Measurements from ENCODE around the gene IL1RAP. TPM values are rescaled to one million over a fixed set of nuclear protein-coding genes. Genes with fewer than 3 reads are reported as not detected.

The IL1RAP gene
- total RNA-seq, 2 experiments from 2014 or later, result 13.7 to 14.7 TPM

DNA sequence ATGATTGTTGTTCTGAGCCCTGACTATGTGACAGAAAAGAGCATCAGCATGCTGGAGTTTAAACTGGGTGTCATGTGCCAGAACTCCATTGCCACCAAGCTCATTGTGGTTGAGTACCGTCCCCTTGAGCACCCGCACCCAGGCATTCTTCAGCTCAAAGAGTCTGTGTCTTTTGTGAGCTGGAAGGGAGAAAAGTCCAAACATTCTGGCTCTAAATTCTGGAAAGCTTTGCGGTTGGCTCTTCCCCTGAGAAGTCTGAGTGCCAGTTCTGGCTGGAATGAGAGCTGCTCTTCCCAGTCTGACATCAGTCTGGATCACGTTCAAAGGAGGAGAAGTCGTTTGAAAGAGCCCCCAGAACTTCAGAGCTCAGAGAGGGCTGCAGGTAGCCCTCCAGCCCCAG lies 142.0 kb downstream of the IL1RAP start:
- no peak for ATAC-seq (ENCODE audit: poor library complexity)
- CTCF ChIA-PET, result no interaction called here
- no peak overlapping the region for H3K27ac ChIP-seq (ENCODE audit: low read depth in 1 of 2, low read length in 2 of 2)

DNA sequence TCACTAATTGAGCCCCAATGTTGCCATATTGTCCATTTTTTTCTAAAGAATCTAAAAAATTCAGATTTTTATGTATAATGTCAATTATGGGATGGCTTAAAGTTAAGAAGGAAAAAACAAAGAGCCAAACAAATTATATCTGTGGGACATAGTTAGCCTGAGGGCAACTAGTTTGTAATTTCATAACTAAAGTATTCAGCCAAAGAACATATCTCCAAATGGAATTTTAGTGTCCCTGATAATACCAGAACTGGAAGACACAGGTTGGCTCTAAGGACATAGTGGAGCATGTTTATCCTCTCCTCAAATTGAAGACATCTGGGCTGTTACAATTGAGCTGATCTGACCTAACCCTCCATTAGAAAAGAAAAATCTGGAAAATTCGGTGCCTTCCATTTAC lies 144.2 kb downstream of the IL1RAP start:
- Mint-ChIP-seq H3K9me3 (no peaks in the 10 kb centered on the region), H3K4me1 (ENCODE audit: low read depth) (no peaks in the 10 kb centered on the region), H3K4me3 (no peak overlapping the region), H3K36me3 (ENCODE audit: low read depth) (no peaks in the 10 kb centered on the region), H3K27me3 (peaks cover 6% of the 10 kb centered on the region), H3K27ac (no peak overlapping the region)
- TF ChIP-seq CTCF (IDR thresholded peaks at IDR 0.05), result no peak
- no peak for ATAC-seq (ENCODE audit: poor library complexity)
- POLR2A ChIA-PET, result no interaction called here
- no peak overlapping the region for H3K4me3 ChIP-seq (ENCODE audit: low read length)
- H3K36me3 ChIP-seq (ENCODE audit: insufficient read depth, low read length), result no peaks in the 10 kb centered on the region
- intact Hi-C loops (cut with DNase I, micrococcal nuclease), result no loop called here
- no peak overlapping the region for H3K27ac ChIP-seq (ENCODE audit: low read depth in 1 of 2, low read length in 2 of 2)
- no peaks in the 10 kb centered on the region for H3K4me1 ChIP-seq (ENCODE audit: insufficient read depth, low read length)
- CTCF ChIA-PET, result no interaction called here
- no peak for DNase-seq
- no peaks in the 10 kb centered on the region for H3K27me3 ChIP-seq (ENCODE audit: control insufficient read depth in 1 of 2, insufficient read depth in 2 of 2, low read length in 2 of 2)
- H3K9me3 ChIP-seq (ENCODE audit: control insufficient read depth in 1 of 2, insufficient read depth in 1 of 2, low read length in 2 of 2), result no peaks in the 10 kb centered on the region

More for the DNA sequence above, 142.0 kb downstream of the IL1RAP start:
- Mint-ChIP-seq H3K36me3 (ENCODE audit: low read depth) (no peaks in the 10 kb centered on the region), H3K4me3 (no peak overlapping the region), H3K4me1 (ENCODE audit: low read depth) (no peaks in the 10 kb centered on the region), H3K27ac (no peak overlapping the region), H3K27me3 (peaks cover 6% of the 10 kb centered on the region), H3K9me3 (no peaks in the 10 kb centered on the region)
- Histone ChIP-seq H3K27me3 (ENCODE audit: control insufficient read depth in 1 of 2, insufficient read depth in 2 of 2, low read length in 2 of 2) (no peaks in the 10 kb centered on the region), H3K4me1 (ENCODE audit: insufficient read depth, low read length) (no peaks in the 10 kb centered on the region), H3K4me3 (ENCODE audit: low read length) (no peak overlapping the region), H3K9me3 (ENCODE audit: control insufficient read depth in 1 of 2, insufficient read depth in 1 of 2, low read length in 2 of 2) (no peaks in the 10 kb centered on the region), H3K36me3 (ENCODE audit: insufficient read depth, low read length) (no peaks in the 10 kb centered on the region)
- intact Hi-C loops (cut with DNase I, micrococcal nuclease), result no loop called here
- no peak for DNase-seq
- TF ChIP-seq CTCF (IDR thresholded peaks at IDR 0.05), result no peak
- POLR2A ChIA-PET, result no interaction called here

- Mint-ChIP-seq H3K4me3 (no peak overlapping the region), H3K27me3 (no peaks in the 10 kb centered on the region), H3K9me3 (no peaks in the 10 kb centered on the region), H3K27ac (no peak overlapping the region), H3K4me1 (ENCODE audit: low read depth) (no peaks in the 10 kb centered on the region), H3K36me3 (ENCODE audit: low read depth) (no peaks in the 10 kb centered on the region)
- Histone ChIP-seq H3K27me3 (ENCODE audit: control insufficient read depth in 1 of 2, insufficient read depth in 2 of 2, low read length in 2 of 2) (no peaks in the 10 kb centered on the region), H3K4me3 (ENCODE audit: low read length) (no peak overlapping the region), H3K9me3 (ENCODE audit: control insufficient read depth in 1 of 2, insufficient read depth in 1 of 2, low read length in 2 of 2) (no peaks in the 10 kb centered on the region), H3K27ac (ENCODE audit: low read depth in 1 of 2, low read length in 2 of 2) (no peak overlapping the region), H3K4me1 (ENCODE audit: insufficient read depth, low read length) (no peaks in the 10 kb centered on the region), H3K36me3 (ENCODE audit: insufficient read depth, low read length) (no peaks in the 10 kb centered on the region)
- TF ChIP-seq CTCF (IDR thresholded peaks at IDR 0.05), result no peak
- ATAC-seq (ENCODE audit: poor library complexity), result no peak
- no peak for DNase-seq
- intact Hi-C loops (cut with DNase I, micrococcal nuclease), result no loop called here
- ChIA-PET POLR2A (no interaction called here), CTCF (no interaction called here)
Observed at GRCh38 chr3:190666821-190667220, 152.9 kb downstream of the IL1RAP start.

Measured in CD4-positive, alpha-beta T cell (primary cell).